ENCODE measurements around the gene TPTE2.
"Not testable (repeated sequence)": the region's sequence is repeated elsewhere in the genome, so short reads cannot be mapped to it uniquely, and the experiment has no call there.

TPTE2 gene

GRCh38 chr13:19561585-19561984, 253 bp upstream of the TPTE2 start:
- DNase-seq = no peak

DNA sequence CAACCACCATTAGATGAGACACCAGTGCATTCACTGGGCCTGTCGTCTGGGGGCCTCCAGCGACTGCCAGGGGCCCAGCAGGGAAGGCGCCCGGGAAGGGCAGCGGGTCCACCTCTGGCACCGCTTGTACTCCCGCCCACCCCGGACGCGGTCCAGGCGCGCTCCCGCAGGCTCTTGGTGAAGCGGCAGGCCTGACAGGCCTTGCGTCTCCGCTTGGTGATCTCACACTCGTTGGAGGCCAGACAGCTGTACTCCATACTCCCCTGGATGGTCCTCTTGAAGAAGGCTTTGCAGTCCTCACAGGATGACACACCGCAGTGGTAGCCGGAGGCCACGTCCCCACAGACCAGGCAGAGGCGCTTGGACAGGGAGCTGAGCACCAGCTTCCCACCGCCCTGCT, 660 bp downstream of the TPTE2 start:
- DNase-seq = not testable (repeated sequence)

- DNase-seq = not testable (repeated sequence)
Observed at GRCh38 chr13:19559739-19560138, 1.6 kb downstream of the TPTE2 start.

DNA sequence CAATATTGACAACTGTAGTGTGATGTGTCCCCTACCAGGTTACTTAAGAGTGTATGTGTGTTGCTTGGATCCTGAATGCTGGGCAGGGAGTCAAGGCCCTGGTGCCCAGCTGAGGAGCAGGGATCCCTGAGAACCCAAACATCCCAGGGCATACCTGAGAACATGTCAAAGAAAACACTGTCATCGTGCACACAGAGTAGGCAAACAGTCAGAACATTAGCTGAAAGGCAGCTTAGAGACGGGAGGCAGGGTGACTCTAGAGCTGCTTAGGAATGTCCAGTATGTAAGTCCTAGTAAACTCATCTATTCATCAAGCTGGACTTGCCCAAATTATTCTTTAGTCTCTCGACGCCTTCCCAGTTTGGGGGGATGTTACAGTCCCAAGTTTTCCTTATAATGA, 4.0 kb downstream of the TPTE2 start:
- not testable (repeated sequence) for DNase-seq

DNA sequence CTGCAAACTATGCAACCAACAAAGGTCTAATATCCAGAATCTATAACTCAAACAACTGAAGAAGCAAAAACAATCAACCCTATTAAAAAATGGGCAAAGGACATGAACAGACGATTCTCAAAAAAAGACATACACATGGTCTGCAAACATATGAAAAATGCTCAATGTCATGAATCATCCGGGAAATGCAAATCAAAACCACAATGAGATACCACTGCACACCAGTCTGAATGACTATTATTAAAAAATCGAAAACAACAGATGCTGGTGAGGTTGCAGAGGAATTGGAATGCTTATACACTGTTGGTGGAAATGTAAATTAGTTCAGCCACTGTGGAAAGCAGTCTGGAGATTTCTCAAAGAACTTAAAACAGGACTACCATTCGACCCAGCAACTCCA, 12.1 kb downstream of the TPTE2 start:
- DNase-seq = not testable (repeated sequence)

DNA sequence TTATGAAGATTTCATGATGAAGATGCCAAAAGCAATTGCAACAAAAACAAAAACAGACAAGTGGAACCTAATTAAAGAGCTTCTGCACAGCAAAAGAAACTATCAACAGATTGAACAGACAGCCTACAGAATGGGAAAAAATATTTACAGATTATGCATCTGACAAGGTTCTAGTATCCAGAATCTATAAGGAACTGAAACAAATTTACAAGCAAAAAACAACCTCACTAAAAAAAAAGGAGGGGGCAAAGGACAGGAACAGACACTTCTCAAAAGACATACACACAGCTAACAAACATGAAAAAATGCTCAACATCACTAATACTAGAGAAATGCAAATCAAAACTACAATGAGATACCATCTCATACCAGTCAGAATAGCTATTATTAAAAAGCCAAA, 35.7 kb downstream of the TPTE2 start:
- not testable (repeated sequence) for DNase-seq

- no peak for DNase-seq
Observed at GRCh38 chr13:19519049-19519448, 42.3 kb downstream of the TPTE2 start.

GRCh38 chr13:19507623-19508022, 53.7 kb downstream of the TPTE2 start:
- DNase-seq = not testable (repeated sequence)

DNA sequence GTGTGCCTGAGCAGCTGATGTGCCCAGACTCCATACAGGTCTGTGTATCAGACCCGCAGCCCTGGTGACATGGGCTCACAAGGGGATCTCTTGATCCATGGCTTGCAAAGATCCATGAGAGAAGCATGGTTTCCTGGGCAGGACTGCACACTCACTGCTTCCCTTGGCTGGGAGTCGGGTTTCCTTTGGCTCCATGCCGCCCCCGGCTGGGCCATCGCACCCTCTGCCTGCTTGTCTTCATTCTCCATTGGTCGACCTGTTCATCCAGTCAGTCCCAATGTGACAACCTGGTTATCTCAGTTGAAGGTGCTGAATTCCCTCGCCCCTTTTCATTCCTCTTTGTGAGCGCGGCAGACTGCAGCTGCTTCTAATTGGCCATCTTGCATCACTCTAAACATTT, 101.2 kb downstream of the TPTE2 start:
- not testable (repeated sequence) for DNase-seq

DNA sequence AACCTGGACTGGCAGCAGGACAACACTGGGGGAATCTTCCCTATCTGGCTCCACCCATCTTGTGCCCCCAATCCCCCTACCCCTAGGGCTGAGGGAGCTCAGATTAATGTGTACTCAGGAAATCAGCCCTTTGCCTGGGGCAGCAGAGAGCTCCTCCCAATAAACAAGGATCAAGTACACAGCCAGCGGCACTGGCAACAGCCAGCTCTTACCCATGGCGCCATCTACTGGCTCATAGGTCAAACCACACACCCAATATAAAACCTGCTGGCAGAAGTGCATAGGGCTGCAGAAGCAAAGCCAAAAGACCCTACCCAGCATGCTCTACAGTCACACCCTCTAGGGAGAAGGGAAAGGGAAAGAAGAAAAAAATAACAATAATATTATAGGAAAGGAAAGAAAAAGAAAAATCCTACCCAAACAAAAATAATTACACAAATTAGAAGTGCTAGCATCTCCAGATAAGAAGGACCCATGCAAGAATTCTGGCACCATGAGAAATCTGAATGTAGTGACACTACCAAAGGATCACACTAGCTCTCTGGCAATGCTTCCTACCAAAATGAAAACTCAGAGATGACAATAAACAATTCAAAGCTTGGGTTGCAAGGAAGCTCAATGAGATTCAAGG, 122.2 kb downstream of the TPTE2 start:
- DNase-seq = peak; percentile 47

- DNase-seq = not testable (repeated sequence)
Observed at GRCh38 chr13:19437780-19438179, 123.6 kb downstream of the TPTE2 start.

- not testable (repeated sequence) for DNase-seq
Observed at GRCh38 chr13:19422236-19422635, 139.1 kb downstream of the TPTE2 start.

- not testable (repeated sequence) for DNase-seq
Observed at GRCh38 chr13:19412494-19412893, 148.8 kb downstream of the TPTE2 start.

GRCh38 chr13:19382746-19383511, 178.4 kb downstream of the TPTE2 start:
- DNase-seq = not testable (repeated sequence)

GRCh38 chr13:19382111-19382510, 179.2 kb downstream of the TPTE2 start:
- DNase-seq = no peak
